BLaER1 (cell line): ENCODE results near the gene SLBP.

ENCODE experiments used
- H3K27ac ChIP-seq: shearing (Covaris generic); formaldehyde crosslinking; 2 replicates; pipeline ENCODE4 v1.8.1; 2022
- H3K27me3 ChIP-seq: shearing (Covaris generic); formaldehyde crosslinking; 2 replicates; pipeline ENCODE4 v1.8.1; 2022
- H3K36me3 ChIP-seq: shearing (Covaris generic); formaldehyde crosslinking; 2 replicates; pipeline ENCODE4 v1.8.1; 2022
- H3K4me1 ChIP-seq: shearing (Covaris generic); formaldehyde crosslinking; 2 replicates; pipeline ENCODE4 v1.8.1; 2022
- H3K4me2 ChIP-seq: shearing (Covaris generic); formaldehyde crosslinking; 2 replicates; pipeline ENCODE4 v1.8.1; 2022
- H3K4me3 ChIP-seq: shearing (Covaris generic); formaldehyde crosslinking; 2 replicates; pipeline ENCODE4 v1.8.1; 2022
- H3K9ac ChIP-seq: shearing (Covaris generic); formaldehyde crosslinking; 2 replicates; pipeline ENCODE4 v1.8.1; 2022
- H3K9me3 ChIP-seq: shearing (Covaris generic); formaldehyde crosslinking; 2 replicates; pipeline ENCODE4 v1.8.1; 2022
- H4K20me1 ChIP-seq: shearing (Covaris generic); formaldehyde crosslinking; 2 replicates; pipeline ENCODE4 v1.8.1; 2022
- Cebpa-rat ChIP-seq: shearing (Covaris generic); IDR thresholded peaks from 2 replicates; pipeline ENCODE4 v1.8.1; 2022

The SLBP gene

GRCh38 chr4:1658146-1658545 is 54.0 kb downstream of the SLBP start:
- Histone ChIP-seq H4K20me1 (no peaks in the 10 kb centered on the region), H3K36me3 (peaks cover 15% of the 10 kb centered on the region; the same call in 1 of the 2 replicates), H3K9me3 (no peaks in the 10 kb centered on the region), H3K4me2 (no peak overlapping the region), H3K27me3 (no peaks in the 10 kb centered on the region), H3K4me3 (no peak overlapping the region), H3K9ac (no peak overlapping the region), H3K27ac (no peak overlapping the region), H3K4me1 (peaks cover 13% of the 10 kb centered on the region)
- TF ChIP-seq Cebpa-rat, result no peak

DNA sequence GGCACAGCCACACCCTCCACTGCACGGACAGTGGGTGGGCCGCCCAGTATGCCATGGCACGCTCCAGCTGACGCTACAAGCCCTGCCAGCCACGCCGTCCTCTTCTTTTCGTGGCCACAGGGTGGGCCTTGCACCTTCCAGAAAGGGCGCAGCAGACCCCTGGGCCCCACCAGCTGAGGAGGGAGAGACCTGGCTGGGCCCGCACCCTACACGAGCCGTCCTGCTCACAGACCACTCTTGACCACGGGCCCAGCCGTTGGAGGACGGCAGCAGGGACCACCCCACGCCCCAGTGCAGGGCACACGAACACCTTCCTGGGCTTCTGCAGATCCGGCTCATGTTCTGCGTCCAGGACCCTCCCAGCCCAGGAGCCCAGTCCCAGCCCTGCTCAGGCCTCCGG is 55.1 kb downstream of the SLBP start:
- no peak overlapping the region for H3K27ac ChIP-seq
- no peak overlapping the region for H3K4me3 ChIP-seq
- H3K4me1 ChIP-seq, result peaks cover 13% of the 10 kb centered on the region
- no peaks in the 10 kb centered on the region for H3K9me3 ChIP-seq
- peaks cover 15% of the 10 kb centered on the region; the same call in 1 of the 2 replicates for H3K36me3 ChIP-seq
- H3K4me2 ChIP-seq, result no peak overlapping the region
- no peaks in the 10 kb centered on the region for H3K27me3 ChIP-seq
- no peak for TF ChIP-seq Cebpa-rat
- H3K9ac ChIP-seq, result no peak overlapping the region
- no peaks in the 10 kb centered on the region for H4K20me1 ChIP-seq

- Histone ChIP-seq H3K27me3 (no peaks in the 10 kb centered on the region), H3K9me3 (no peaks in the 10 kb centered on the region), H3K4me1 (peaks cover 13% of the 10 kb centered on the region), H3K4me2 (no peak overlapping the region), H3K27ac (no peak overlapping the region), H3K36me3 (peaks cover 15% of the 10 kb centered on the region; the same call in 1 of the 2 replicates), H4K20me1 (no peaks in the 10 kb centered on the region), H3K9ac (no peak overlapping the region), H3K4me3 (no peak overlapping the region)
- no peak for TF ChIP-seq Cebpa-rat
Observed at GRCh38 chr4:1656132-1656531, 56.0 kb downstream of the SLBP start.

DNA sequence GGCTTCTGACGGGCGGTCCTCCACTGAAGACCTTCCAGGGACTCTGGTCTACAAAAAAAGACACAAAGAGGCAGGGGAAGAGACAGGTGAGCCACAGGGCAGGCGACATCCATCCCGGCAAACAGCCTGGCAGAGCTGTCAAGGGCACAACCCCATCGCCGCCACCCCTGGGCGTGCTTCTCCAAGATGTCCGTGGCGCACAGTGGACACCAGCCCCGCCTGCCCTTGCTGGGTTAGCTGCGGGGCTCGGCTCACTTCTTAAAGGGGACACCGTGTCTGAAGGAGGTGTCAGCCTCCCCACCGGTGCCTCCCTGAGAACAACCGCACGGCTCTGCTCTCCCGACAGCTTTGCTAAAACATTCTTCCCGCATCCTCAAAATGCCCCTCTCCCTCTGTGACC is 56.4 kb downstream of the SLBP start:
- no peaks in the 10 kb centered on the region for H4K20me1 ChIP-seq
- no peak overlapping the region for H3K4me2 ChIP-seq
- H3K27ac ChIP-seq, result no peak overlapping the region
- H3K36me3 ChIP-seq, result peaks cover 15% of the 10 kb centered on the region; the same call in 1 of the 2 replicates
- H3K4me1 ChIP-seq, result peaks cover 13% of the 10 kb centered on the region
- no peak for TF ChIP-seq Cebpa-rat
- H3K9ac ChIP-seq, result no peak overlapping the region
- no peaks in the 10 kb centered on the region for H3K27me3 ChIP-seq
- H3K9me3 ChIP-seq, result no peaks in the 10 kb centered on the region
- H3K4me3 ChIP-seq, result no peak overlapping the region

- no peaks in the 10 kb centered on the region for H4K20me1 ChIP-seq
Observed at GRCh38 chr4:1655081-1655480, 57.0 kb downstream of the SLBP start.

GRCh38 chr4:1654216-1654955 is 57.7 kb downstream of the SLBP start:
- Histone ChIP-seq H3K4me3 (no peak overlapping the region), H3K4me1 (peaks cover 14% of the 10 kb centered on the region), H3K9me3 (no peaks in the 10 kb centered on the region), H3K9ac (peak overlapping the region; percentile 61), H3K27me3 (no peaks in the 10 kb centered on the region), H4K20me1 (no peaks in the 10 kb centered on the region), H3K36me3 (peaks cover 15% of the 10 kb centered on the region; the same call in 1 of the 2 replicates), H3K4me2 (peak overlapping the region; percentile 50), H3K27ac (peak overlapping the region; percentile 30; the same call in 1 of the 2 replicates)
- TF ChIP-seq Cebpa-rat, result no peak

More at GRCh38 chr4:1655081-1655480, 57.0 kb downstream of the SLBP start:
- H3K4me1 ChIP-seq, result peaks cover 13% of the 10 kb centered on the region
- no peaks in the 10 kb centered on the region for H3K9me3 ChIP-seq
- no peak overlapping the region for H3K4me3 ChIP-seq
- H3K36me3 ChIP-seq, result peaks cover 15% of the 10 kb centered on the region; the same call in 1 of the 2 replicates
- no peak overlapping the region for H3K27ac ChIP-seq
- H3K9ac ChIP-seq, result no peak overlapping the region
- no peak for TF ChIP-seq Cebpa-rat
- no peak overlapping the region for H3K4me2 ChIP-seq
- H3K27me3 ChIP-seq, result no peaks in the 10 kb centered on the region

DNA sequence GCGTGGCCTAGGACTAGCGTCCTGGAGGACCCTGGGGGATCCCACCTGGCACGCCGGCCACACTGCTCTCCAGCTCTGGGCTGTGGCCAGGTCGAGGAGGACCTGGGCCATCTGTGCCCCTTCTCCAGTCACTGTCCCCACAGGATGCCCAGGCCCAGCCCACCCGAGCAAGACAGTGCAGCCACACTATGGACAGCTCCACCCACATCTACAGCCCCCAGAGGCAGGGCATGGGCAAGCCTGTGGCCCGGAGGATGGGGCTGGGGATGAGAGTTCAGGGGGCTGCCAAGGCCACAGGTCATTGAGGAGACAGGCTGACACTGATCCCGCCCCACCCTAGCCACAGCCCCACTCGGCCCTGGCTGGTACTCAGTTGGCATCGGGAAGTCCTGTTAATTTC is 58.3 kb downstream of the SLBP start:
- no peak for TF ChIP-seq Cebpa-rat
- Histone ChIP-seq H4K20me1 (no peaks in the 10 kb centered on the region), H3K36me3 (peaks cover 15% of the 10 kb centered on the region; the same call in 1 of the 2 replicates), H3K4me1 (peaks cover 17% of the 10 kb centered on the region), H3K27ac (peak overlapping the region; percentile 30; the same call in 1 of the 2 replicates), H3K9ac (peak overlapping the region; percentile 61), H3K4me3 (no peak overlapping the region), H3K9me3 (no peaks in the 10 kb centered on the region), H3K4me2 (peak overlapping the region; percentile 50), H3K27me3 (no peaks in the 10 kb centered on the region)

- H3K4me2 ChIP-seq, result no peak overlapping the region
- H3K4me1 ChIP-seq, result peaks cover 27% of the 10 kb centered on the region
- no peak overlapping the region for H3K4me3 ChIP-seq
- no peak for TF ChIP-seq Cebpa-rat
- H3K27ac ChIP-seq, result no peak overlapping the region
- no peaks in the 10 kb centered on the region for H4K20me1 ChIP-seq
- no peak overlapping the region for H3K9ac ChIP-seq
- H3K27me3 ChIP-seq, result no peaks in the 10 kb centered on the region
- peaks cover 15% of the 10 kb centered on the region; the same call in 1 of the 2 replicates for H3K36me3 ChIP-seq
- H3K9me3 ChIP-seq, result no peaks in the 10 kb centered on the region
Observed at GRCh38 chr4:1652088-1652487, 60.0 kb downstream of the SLBP start.

- H3K4me2 ChIP-seq, result no peak overlapping the region
- TF ChIP-seq Cebpa-rat, result no peak
- peaks cover 31% of the 10 kb centered on the region for H3K4me1 ChIP-seq
- H3K36me3 ChIP-seq, result peaks cover 11% of the 10 kb centered on the region; the same call in 1 of the 2 replicates
- H3K9me3 ChIP-seq, result no peaks in the 10 kb centered on the region
- no peak overlapping the region for H3K27ac ChIP-seq
- H3K4me3 ChIP-seq, result no peak overlapping the region
- no peaks in the 10 kb centered on the region for H3K27me3 ChIP-seq
- H4K20me1 ChIP-seq, result no peaks in the 10 kb centered on the region
- H3K9ac ChIP-seq, result no peak overlapping the region
Observed at GRCh38 chr4:1651609-1652008, 60.5 kb downstream of the SLBP start.

DNA sequence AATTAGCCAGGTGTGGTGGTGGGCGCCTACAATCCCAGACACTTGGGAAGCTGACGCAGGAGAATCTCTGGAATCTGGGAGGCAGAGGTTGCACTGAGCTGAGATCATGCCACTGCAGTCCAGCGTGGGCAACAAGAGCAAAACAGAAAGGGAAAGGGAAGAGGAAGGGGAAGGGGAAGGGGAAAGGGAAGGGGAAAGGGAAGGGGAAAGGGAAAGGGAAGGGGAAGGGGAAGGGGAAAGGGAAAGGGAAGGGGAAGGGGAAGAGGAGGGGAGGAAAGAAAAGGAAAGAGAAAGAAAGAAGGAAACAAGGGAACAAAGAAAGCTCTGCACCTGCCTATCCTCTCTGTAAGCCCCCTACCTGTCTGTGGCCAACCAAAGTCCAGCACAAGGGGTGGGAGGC is 63.2 kb downstream of the SLBP start:
- Histone ChIP-seq H3K4me3 (no peak overlapping the region), H3K9ac (no peak overlapping the region), H3K9me3 (no peaks in the 10 kb centered on the region), H3K36me3 (no peaks in the 10 kb centered on the region), H3K27me3 (no peaks in the 10 kb centered on the region), H3K4me2 (no peak overlapping the region), H4K20me1 (no peaks in the 10 kb centered on the region), H3K4me1 (peaks cover 49% of the 10 kb centered on the region), H3K27ac (no peak overlapping the region)
- TF ChIP-seq Cebpa-rat, result no peak
